ENCODE data around the gene IQCN.

Gene IQCN

GRCh38 chr19:18264137-18264854 lies 10.0 kb downstream of the IQCN start:
- DNase-seq: no peak

DNA sequence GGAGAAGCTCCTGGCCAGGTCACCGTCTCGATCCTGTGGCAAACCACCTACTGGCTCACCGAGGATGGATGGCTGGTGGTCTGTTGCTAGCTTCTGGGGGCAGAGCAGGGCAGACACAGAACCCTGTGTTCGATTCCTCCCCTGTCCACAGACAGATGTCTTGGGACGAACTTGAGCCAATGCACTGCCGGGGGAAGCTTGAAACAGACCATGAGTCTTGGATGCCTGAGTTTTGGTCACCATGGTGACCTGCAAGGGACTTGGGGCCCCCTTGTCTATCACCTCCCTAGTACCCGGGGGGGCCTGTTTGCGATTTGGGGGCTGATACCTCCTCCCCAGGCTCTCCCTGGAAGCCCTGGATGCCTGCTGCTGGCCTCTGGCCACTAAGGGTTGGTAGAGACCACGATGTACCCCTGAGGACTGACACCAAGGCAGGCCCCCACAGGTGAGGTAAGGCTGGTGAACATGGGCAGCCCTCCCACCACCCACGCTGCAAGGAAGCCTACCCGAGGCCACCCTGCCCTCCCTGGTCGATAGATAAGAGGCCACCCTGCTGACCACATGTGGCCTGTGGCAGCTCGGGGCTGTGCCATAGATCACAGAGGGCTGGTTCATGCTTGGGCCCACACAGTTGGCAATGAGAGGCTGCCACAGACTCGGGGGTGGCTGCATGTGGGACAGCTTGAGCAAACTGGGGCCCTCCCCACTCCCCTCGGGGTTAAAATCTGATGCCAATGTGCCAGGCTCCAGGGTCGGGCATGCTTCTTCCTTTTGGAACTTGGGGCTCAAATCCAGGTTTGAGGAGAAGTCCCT lies 10.7 kb downstream of the IQCN start:
- no peak for DNase-seq

- no peak for DNase-seq
These were observed 11.3 kb downstream of the IQCN start for GRCh38 chr19:18262917-18263316.

DNA sequence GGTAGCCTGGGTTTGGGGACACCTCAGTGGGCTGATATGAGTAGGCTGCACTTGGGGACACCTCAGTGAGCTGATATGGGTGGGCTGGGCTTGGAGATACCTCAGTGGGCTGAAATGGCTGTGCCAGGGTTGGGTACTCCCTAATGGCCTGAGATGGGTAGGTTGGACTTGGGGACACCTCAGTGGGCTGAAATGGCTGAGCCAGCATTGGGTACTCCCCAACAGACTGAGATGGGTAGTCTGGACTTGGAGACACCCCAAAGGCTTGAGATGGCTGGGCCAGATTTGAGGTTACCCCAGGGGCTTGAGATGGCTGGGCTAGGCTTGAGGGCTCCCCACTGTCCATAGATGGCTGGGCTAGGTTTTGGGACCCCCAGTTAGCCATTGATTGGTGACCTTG lies 12.1 kb downstream of the IQCN start:
- DNase-seq: no peak

DNA sequence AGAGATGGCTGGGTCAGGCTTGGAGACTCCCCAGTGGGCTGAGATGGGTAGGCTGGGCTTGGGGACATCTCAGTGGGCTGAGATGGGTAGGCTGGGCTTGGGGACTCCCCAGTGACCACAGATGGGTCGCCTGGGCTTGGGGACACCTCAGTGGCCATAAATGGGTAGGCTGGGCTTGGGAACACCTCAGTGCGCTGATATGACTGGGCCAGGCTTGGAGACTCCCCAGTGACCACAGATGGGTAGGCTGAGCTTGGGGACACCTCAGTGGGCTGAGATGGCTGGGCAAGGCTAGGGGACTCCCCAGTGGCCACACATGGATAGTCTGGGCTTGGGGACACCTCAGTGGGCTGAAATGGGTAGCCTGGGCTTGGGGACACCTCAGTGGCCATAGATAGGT lies 12.8 kb downstream of the IQCN start:
- DNase-seq: no peak

- no peak for DNase-seq
These were observed 14.4 kb downstream of the IQCN start for GRCh38 chr19:18259893-18260292.

- no peak for DNase-seq
These were observed 16.5 kb downstream of the IQCN start for GRCh38 chr19:18257503-18258470.

- peak; percentile 67 for DNase-seq
These were observed 19.4 kb downstream of the IQCN start for GRCh38 chr19:18254546-18255503.

- DNase-seq: peak; percentile 36
These were observed 20.5 kb downstream of the IQCN start for GRCh38 chr19:18253716-18254115.

DNA sequence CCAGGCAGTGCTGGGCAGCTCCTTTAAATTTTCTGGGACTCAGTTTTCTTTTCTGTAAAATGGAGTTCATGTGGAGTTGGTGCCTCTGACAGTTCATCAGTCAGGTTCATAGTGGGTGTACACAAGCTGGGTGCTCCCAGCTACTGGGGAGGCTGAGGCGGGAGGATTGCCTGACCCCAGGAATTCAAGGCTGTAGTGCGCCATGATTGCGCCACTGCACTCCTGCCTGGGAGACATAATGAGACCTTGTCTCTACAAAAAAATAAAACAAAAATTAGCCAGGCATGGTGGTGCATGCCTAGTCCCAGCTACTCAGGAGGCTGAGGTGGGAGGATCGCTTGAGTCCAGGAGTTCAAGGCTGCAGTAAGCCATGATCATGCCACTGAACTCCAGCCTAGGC lies 21.1 kb downstream of the IQCN start:
- DNase-seq: no peak

GRCh38 chr19:18252370-18252717 lies 21.9 kb downstream of the IQCN start:
- no peak for DNase-seq

DNA sequence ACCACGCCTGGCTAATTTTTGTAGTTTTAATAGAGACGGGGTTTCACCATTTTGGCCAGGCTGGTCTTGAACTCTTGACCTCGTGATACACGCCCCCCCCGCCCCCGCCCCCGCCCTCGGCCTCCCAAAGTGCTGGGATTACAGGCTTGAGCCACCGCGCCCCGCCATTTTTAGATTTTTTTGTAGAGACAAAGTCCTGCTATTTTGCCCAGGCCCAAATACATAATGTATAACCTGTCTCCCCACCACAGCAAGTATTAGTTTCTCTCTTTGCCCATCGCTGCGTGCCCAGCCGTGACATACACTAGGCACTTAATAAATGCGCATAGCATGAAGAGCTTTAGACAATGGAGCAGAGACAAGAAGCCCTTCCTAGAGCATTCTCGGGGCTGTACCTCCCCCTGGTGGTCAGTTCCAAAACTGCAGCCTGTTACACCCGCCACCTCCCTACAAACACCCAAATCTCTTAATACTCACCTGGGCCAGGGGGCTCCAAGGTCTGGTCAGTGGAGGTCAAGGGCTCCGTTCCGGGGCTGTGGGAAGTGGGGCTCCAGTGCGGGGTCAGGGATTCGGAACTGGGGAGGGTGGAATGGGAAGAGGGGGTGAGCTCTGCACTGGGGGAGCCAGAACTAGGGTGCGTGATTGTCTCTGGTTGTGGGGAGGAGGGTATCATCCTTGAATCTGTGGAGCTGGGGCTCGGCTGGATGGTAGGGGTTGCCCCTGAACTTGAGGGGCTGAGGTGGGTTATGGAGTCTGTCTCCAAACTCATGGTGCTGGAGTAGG lies 22.5 kb downstream of the IQCN start:
- peak; percentile 75 for DNase-seq

GRCh38 chr19:18249834-18250233 lies 24.4 kb downstream of the IQCN start:
- DNase-seq: no peak

DNA sequence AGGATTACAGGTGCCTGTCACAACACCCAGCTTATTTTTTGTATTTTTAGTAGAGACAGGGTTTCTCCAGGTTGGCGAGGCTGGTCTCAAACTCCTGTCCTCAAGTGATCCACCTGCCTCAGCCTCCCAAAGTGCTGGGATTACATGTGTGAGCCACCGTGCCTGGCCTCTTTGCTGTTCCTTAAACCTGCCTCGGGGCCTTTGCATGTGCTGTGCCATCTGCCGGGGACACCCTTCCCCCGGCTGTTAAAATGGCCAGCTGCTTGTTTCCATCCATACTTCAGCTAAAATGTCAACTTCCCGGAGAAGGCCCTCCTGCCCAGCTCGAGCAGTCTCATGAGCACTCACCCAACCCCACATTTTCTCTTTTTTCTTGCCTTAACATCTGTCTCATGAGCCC lies 29.0 kb downstream of the IQCN start:
- no peak for DNase-seq

DNA sequence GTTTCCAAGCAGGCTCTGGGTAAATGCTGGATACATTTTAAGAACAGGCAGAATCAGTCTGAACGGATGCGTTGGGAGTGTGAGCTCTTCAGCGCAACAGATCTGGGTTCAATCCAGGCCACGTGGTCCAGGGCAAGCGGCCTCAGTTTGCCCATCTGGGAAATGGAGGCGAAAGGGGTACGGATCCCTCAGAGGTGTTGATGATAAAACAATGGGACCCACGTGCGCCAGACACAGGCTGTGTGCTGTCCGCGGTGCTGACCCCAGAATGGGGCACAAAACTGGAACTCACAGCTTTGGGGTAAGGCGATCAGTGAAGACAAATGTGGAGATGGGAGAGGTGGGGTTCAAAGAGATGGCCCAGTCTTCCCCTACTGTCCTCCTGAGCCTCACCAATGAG lies 34.9 kb downstream of the IQCN start:
- DNase-seq: no peak

GRCh38 chr19:18234194-18234593 lies 40.1 kb downstream of the IQCN start:
- no peak for DNase-seq

- peak; percentile 32 for DNase-seq
These were observed 40.9 kb downstream of the IQCN start for GRCh38 chr19:18233224-18233825.

DNA sequence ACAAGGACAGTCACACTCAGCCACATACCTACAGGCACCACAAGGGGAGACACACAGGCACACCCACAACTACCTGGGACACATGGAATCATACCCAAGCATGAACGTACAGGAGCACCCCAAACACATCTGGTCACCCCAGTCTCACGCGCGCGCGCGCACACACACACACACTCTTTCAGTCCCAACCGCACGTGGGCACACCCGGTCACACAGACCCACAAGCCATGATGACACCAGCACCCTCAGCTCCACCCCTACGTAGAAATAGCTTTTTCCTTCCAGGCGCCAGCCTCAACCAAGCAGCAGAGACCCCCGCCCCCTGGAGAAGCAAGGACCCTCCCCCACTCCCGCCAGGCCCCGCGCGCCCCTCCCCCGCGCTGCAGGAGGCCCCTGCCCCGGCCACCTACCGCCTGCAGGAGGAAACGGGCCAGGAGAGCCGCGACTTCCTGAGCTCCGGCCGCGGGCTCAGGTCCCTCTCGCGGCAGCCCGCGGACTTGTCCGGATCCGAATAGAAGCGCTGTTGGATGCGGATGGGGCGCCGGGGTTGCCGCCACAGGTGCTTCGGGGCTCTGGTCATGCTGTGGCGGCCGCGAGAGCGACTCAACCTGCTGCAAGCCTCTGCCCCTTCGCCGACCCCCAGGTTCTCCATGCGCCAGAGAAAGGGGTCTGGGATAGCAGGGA lies 41.6 kb downstream of the IQCN start:
- DNase-seq: no peak

GRCh38 chr19:18231775-18232174 lies 42.5 kb downstream of the IQCN start:
- DNase-seq: no peak
